ENCODE data around the gene RTF1.

Gene RTF1

DNA sequence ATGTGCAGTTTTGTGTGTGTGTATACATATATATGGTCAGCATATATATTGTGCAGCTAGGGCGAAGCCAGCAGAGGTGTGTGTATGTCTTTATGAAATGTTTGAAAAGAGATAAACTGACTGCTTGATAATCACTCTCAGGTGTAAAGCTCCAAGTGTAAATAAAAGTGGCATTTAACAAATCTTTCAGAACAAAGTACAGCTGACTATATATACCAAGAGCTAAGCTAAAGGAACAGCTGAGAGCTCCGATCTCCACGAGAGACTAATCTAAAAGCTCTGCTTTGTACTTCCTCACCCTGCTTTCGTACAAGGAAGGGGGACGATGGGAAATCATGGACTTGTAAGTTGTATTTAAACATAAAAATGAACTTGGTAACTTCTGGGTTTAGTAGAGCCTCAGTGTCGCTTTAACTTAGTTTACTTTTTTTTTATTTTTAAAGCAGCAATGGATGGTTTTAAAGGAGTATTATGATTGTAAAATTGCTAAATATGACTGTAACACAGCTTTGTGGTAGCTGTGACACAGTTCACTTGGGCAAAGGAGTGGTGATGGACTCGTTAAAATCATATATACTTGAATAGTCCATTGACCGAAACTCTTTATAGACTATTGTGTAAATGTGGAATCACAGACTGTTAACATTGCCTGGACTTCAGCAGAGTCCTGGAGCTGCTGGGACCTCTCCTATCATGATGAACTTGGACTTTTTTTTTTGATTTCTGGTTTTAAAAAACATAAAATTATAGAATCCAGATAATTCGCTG is 65.4 kb downstream of the RTF1 start:
- POLR2A ChIA-PET: no interaction called here
- CTCF ChIA-PET: interaction anchor here (0.9 kb wide), 1 partner anchor 16 kb away, joined by 5 read pairs; no protein-coding TSS in a partner anchor
- no peaks in the 10 kb centered on the region for H3K4me1 ChIP-seq (ENCODE audit: control insufficient read depth, insufficient read depth, low read length)
- H3K9me3 ChIP-seq (ENCODE audit: control insufficient read depth, insufficient read depth, low read depth, low read length): no peaks in the 10 kb centered on the region
- TF ChIP-seq ZBTB7A (tag by site-specific recombination; IDR thresholded peaks at IDR 0.05; ENCODE audit: low read depth) (no peak), KLF9 (tag by site-specific recombination; IDR thresholded peaks at IDR 0.05; ENCODE audit: low read depth) (no peak), GLI4 (tag by site-specific recombination; IDR thresholded peaks at IDR 0.05) (no peak), ZNF16 (tag by site-specific recombination; IDR thresholded peaks at IDR 0.05; ENCODE audit: low read depth) (no peak), GLI2 (tag by site-specific recombination; IDR thresholded peaks at IDR 0.05; ENCODE audit: borderline replicate concordance, low read depth) (no peak), ZNF266 (tag by site-specific recombination; IDR thresholded peaks at IDR 0.05; ENCODE audit: low read depth) (no peak), KLF10 (tag by site-specific recombination; IDR thresholded peaks at IDR 0.05) (no peak), ZNF202 (tag by site-specific recombination; IDR thresholded peaks at IDR 0.05; ENCODE audit: borderline replicate concordance) (no peak), ZNF843 (tag by site-specific recombination; IDR thresholded peaks at IDR 0.05) (no peak), GLIS2 (tag by site-specific recombination; IDR thresholded peaks at IDR 0.05) (no peak), ZNF571 (tag by site-specific recombination; IDR thresholded peaks at IDR 0.05) (no peak), ZFP37 (tag by site-specific recombination; IDR thresholded peaks at IDR 0.05) (no peak), OSR2 (tag by site-specific recombination; IDR thresholded peaks at IDR 0.05) (no peak), SCRT2 (tag by site-specific recombination; IDR thresholded peaks at IDR 0.05) (no peak), SP3 (tag by site-specific recombination; IDR thresholded peaks at IDR 0.05) (no peak), ZNF660 (tag by site-specific recombination; IDR thresholded peaks at IDR 0.05) (no peak)
- TF ChIP-seq, protein P1, sequence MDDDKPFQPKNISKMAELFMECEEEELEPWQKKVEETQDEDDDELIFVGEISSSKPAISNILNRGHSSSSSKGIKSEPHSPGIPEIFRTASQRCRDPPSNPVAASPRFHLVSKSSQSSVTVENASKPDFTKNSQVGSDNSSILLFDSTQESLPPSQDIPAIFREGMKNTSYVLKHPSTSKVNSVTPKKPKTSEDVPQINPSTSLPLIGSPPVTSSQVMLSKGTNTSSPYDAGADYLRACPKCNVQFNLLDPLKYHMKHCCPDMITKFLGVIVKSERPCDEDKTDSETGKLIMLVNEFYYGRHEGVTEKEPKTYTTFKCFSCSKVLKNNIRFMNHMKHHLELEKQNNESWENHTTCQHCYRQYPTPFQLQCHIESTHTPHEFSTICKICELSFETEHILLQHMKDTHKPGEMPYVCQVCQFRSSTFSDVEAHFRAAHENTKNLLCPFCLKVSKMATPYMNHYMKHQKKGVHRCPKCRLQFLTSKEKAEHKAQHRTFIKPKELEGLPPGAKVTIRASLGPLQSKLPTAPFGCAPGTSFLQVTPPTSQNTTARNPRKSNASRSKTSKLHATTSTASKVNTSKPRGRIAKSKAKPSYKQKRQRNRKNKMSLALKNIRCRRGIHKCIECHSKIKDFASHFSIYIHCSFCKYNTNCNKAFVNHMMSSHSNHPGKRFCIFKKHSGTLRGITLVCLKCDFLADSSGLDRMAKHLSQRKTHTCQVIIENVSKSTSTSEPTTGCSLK (tag by site-specific recombination; IDR thresholded peaks at IDR 0.05): no peak
- TF ChIP-seq, protein P2, sequence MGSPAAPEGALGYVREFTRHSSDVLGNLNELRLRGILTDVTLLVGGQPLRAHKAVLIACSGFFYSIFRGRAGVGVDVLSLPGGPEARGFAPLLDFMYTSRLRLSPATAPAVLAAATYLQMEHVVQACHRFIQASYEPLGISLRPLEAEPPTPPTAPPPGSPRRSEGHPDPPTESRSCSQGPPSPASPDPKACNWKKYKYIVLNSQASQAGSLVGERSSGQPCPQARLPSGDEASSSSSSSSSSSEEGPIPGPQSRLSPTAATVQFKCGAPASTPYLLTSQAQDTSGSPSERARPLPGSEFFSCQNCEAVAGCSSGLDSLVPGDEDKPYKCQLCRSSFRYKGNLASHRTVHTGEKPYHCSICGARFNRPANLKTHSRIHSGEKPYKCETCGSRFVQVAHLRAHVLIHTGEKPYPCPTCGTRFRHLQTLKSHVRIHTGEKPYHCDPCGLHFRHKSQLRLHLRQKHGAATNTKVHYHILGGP (tag by site-specific recombination; IDR thresholded peaks at IDR 0.05): no peak
- TF ChIP-seq, protein P3, sequence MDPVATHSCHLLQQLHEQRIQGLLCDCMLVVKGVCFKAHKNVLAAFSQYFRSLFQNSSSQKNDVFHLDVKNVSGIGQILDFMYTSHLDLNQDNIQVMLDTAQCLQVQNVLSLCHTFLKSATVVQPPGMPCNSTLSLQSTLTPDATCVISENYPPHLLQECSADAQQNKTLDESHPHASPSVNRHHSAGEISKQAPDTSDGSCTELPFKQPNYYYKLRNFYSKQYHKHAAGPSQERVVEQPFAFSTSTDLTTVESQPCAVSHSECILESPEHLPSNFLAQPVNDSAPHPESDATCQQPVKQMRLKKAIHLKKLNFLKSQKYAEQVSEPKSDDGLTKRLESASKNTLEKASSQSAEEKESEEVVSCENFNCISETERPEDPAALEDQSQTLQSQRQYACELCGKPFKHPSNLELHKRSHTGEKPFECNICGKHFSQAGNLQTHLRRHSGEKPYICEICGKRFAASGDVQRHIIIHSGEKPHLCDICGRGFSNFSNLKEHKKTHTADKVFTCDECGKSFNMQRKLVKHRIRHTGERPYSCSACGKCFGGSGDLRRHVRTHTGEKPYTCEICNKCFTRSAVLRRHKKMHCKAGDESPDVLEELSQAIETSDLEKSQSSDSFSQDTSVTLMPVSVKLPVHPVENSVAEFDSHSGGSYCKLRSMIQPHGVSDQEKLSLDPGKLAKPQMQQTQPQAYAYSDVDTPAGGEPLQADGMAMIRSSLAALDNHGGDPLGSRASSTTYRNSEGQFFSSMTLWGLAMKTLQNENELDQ (tag by site-specific recombination; IDR thresholded peaks at IDR 0.05; ENCODE audit: low read depth): no peak
- no peak overlapping the region for H3K4me3 ChIP-seq (ENCODE audit: low read depth, low read length)
- peaks cover 13 to 54% of the 10 kb centered on the region in 2 experiments for H3K36me3 ChIP-seq (ENCODE audit: control insufficient read depth in 2 of 2, insufficient read depth in 1 of 2, low read length in 2 of 2)
- no peak overlapping the region for H3K27ac ChIP-seq (ENCODE audit: extremely low read depth, low read depth, low read length)

DNA sequence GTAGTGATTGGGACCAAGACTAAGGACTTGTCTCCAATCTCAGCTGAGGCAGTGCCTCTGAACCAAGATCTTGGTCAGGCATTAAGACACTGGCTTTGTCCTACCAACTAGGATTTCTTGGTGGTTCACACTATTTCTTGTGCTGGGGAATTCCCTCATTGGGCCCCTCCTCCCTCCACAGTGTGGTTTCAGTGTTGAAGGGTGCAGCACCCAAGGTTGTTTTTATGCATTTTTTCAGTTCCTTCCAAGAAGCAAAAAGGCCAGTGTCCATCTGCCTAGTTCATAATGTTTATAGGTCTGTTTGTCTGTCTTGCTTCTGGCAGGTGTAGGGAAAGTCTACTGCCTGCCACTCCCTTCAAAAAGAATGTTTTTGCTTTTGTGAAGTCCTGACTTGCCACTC is 66.2 kb downstream of the RTF1 start:
- no peak overlapping the region for H3K27ac ChIP-seq (ENCODE audit: extremely low read depth, low read depth, low read length)
- POLR2A ChIA-PET: no interaction called here
- CTCF ChIA-PET: no interaction called here
- peaks cover 9 to 52% of the 10 kb centered on the region in 2 experiments for H3K36me3 ChIP-seq (ENCODE audit: control insufficient read depth in 2 of 2, insufficient read depth in 1 of 2, low read length in 2 of 2)
- no peaks in the 10 kb centered on the region for H3K9me3 ChIP-seq (ENCODE audit: control insufficient read depth, insufficient read depth, low read depth, low read length)
- no peak overlapping the region for H3K4me3 ChIP-seq (ENCODE audit: low read depth, low read length)
- H3K4me1 ChIP-seq (ENCODE audit: control insufficient read depth, insufficient read depth, low read length): no peaks in the 10 kb centered on the region
- TF ChIP-seq, protein P4, sequence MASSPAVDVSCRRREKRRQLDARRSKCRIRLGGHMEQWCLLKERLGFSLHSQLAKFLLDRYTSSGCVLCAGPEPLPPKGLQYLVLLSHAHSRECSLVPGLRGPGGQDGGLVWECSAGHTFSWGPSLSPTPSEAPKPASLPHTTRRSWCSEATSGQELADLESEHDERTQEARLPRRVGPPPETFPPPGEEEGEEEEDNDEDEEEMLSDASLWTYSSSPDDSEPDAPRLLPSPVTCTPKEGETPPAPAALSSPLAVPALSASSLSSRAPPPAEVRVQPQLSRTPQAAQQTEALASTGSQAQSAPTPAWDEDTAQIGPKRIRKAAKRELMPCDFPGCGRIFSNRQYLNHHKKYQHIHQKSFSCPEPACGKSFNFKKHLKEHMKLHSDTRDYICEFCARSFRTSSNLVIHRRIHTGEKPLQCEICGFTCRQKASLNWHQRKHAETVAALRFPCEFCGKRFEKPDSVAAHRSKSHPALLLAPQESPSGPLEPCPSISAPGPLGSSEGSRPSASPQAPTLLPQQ (tag by site-specific recombination; IDR thresholded peaks at IDR 0.05): no peak
- TF ChIP-seq SALL2 (tag by site-specific recombination; IDR thresholded peaks at IDR 0.05; ENCODE audit: borderline replicate concordance): no peak
- no peak for TF ChIP-seq ZNF624 (tag by site-specific recombination; IDR thresholded peaks at IDR 0.05)
- TF ChIP-seq ZNF777 (tag by site-specific recombination; IDR thresholded peaks at IDR 0.05; ENCODE audit: borderline replicate concordance): no peak
- TF ChIP-seq ZNF416 (tag by site-specific recombination; IDR thresholded peaks at IDR 0.05): no peak
- TF ChIP-seq ZNF174 (tag by site-specific recombination; IDR thresholded peaks at IDR 0.05): no peak
- TF ChIP-seq, protein P5, sequence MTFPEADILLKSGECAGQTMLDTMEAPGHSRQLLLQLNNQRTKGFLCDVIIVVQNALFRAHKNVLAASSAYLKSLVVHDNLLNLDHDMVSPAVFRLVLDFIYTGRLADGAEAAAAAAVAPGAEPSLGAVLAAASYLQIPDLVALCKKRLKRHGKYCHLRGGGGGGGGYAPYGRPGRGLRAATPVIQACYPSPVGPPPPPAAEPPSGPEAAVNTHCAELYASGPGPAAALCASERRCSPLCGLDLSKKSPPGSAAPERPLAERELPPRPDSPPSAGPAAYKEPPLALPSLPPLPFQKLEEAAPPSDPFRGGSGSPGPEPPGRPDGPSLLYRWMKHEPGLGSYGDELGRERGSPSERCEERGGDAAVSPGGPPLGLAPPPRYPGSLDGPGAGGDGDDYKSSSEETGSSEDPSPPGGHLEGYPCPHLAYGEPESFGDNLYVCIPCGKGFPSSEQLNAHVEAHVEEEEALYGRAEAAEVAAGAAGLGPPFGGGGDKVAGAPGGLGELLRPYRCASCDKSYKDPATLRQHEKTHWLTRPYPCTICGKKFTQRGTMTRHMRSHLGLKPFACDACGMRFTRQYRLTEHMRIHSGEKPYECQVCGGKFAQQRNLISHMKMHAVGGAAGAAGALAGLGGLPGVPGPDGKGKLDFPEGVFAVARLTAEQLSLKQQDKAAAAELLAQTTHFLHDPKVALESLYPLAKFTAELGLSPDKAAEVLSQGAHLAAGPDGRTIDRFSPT (tag by site-specific recombination; IDR thresholded peaks at IDR 0.05): no peak

Data from HEK293 (cell line).